ENCODE results near the gene TBC1D4. TPM values are rescaled to one million over a fixed set of nuclear protein-coding genes. Genes with fewer than 3 reads are reported as not detected.

Gene TBC1D4
- total RNA-seq, 4 donors from 2014 or later = 20.2 to 74.7 (median 30.9) TPM

GRCh38 chr13:75422028-75422427 is 59.9 kb downstream of the TBC1D4 start:
- TF ChIP-seq POLR2A (IDR thresholded peaks at IDR 0.05) (no peak), CTCF (IDR thresholded peaks at IDR 0.05) (no peak)
- peaks cover 0 to 2% of the 10 kb centered on the region in 2 donors for H3K4me1 ChIP-seq
- H3K9me3 ChIP-seq = no peaks in the 10 kb centered on the region
- H3K27ac ChIP-seq = no peak overlapping the region
- H3K27me3 ChIP-seq = no peaks in the 10 kb centered on the region
- no peaks in the 10 kb centered on the region for H3K36me3 ChIP-seq
- H3K4me3 ChIP-seq = no peak overlapping the region
- intact Hi-C loops (cut with DNase I; ENCODE audit: low total_unique reads) = no loop called here
- no peak for DNase-seq

GRCh38 chr13:75421133-75421532 is 60.8 kb downstream of the TBC1D4 start:
- Histone ChIP-seq H3K36me3 (no peaks in the 10 kb centered on the region), H3K9me3 (no peaks in the 10 kb centered on the region), H3K4me3 (no peak overlapping the region), H3K4me1 (peaks cover 5 to 9% of the 10 kb centered on the region in 2 donors), H3K27me3 (no peaks in the 10 kb centered on the region), H3K27ac (no peak overlapping the region)
- no peak for TF ChIP-seq POLR2A (IDR thresholded peaks at IDR 0.05)
- TF ChIP-seq CTCF (IDR thresholded peaks at IDR 0.05) = no peak
- DNase-seq = no peak
- intact Hi-C loops (cut with DNase I; ENCODE audit: low total_unique reads) = no loop called here

- Histone ChIP-seq H3K36me3 (no peaks in the 10 kb centered on the region), H3K9me3 (no peaks in the 10 kb centered on the region), H3K4me3 (no peak overlapping the region), H3K27ac (no peak overlapping the region), H3K4me1 (peaks cover 9% of the 10 kb centered on the region in 2 donors), H3K27me3 (no peaks in the 10 kb centered on the region)
- TF ChIP-seq POLR2A (IDR thresholded peaks at IDR 0.05) = no peak
- no peak for TF ChIP-seq CTCF (IDR thresholded peaks at IDR 0.05)
- intact Hi-C loops (cut with DNase I; ENCODE audit: low total_unique reads) = no loop called here
- no peak for DNase-seq
These were observed 62.3 kb downstream of the TBC1D4 start for GRCh38 chr13:75419656-75420055.

GRCh38 chr13:75418997-75419396 is 63.0 kb downstream of the TBC1D4 start:
- DNase-seq = no peak
- Histone ChIP-seq H3K36me3 (no peaks in the 10 kb centered on the region), H3K4me3 (no peak overlapping the region), H3K27me3 (no peaks in the 10 kb centered on the region), H3K4me1 (peaks cover 9% of the 10 kb centered on the region in 2 donors), H3K27ac (no peak overlapping the region), H3K9me3 (no peaks in the 10 kb centered on the region)
- TF ChIP-seq POLR2A (IDR thresholded peaks at IDR 0.05) (no peak), CTCF (IDR thresholded peaks at IDR 0.05) (no peak)
- intact Hi-C loops (cut with DNase I; ENCODE audit: low total_unique reads) = no loop called here

- TF ChIP-seq CTCF (IDR thresholded peaks at IDR 0.05) = no peak
- Histone ChIP-seq H3K27me3 (no peaks in the 10 kb centered on the region), H3K4me3 (no peak overlapping the region), H3K36me3 (no peaks in the 10 kb centered on the region), H3K27ac (no peak overlapping the region), H3K9me3 (no peaks in the 10 kb centered on the region), H3K4me1 (peaks cover 9% of the 10 kb centered on the region in 2 donors)
- intact Hi-C loops (cut with DNase I; ENCODE audit: low total_unique reads) = no loop called here
- DNase-seq = no peak
These were observed 63.7 kb downstream of the TBC1D4 start for GRCh38 chr13:75418186-75418843.

Measured in uterus (tissue), 4 donors.